ENCODE data around the gene CA9. TPM values are rescaled to one million over a fixed set of nuclear protein-coding genes. Genes with fewer than 3 reads are reported as not detected.
A peak's percentile ranks its signal among the peaks of the same experiment; 100 is the strongest.

CA9 gene
- total RNA-seq, 1 donor from 2014 or later, result 0.13 TPM

DNA sequence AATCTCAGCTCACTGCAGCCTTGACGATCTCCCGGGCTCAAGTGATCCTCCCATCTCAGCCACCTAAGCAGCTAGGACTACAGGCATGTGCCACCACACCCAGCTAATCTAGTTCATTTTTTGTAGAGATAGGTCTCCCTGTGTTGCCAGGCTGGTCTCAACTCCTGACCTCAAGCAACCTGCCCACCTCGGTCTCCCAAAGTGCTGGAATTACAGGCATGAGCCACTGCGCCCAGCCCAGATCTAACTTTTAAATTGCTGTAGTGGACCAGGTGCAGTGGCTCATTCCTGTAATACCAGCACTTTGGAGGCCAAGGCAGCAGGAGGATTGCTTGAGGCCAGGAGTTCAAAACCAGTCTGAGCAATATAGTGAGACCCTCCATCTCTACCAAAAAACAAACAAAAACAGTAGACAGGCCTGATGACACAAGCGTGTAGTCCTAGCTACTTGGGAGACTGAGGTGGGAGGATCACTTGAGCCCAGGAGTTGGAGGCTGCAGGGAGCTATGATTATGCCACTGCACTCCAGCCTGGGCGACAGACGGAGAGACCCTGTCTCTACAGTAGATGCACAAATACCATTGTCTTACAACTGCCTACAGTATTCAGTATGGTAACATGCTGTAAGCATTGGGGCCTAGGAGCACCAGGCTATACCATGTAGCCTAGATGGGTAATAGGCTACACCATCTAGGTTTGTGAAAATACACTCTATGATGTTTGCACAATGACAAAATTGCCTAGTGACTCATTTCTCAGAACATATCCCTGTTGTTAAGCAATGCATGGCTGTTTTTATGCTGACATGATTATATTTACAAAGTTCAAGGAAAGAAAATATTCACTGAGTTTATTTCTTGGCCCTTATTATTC, 21.5 kb upstream of the CA9 start:
- DNase-seq (ENCODE audit: low read depth in 2 of 2), result no peak

DNA sequence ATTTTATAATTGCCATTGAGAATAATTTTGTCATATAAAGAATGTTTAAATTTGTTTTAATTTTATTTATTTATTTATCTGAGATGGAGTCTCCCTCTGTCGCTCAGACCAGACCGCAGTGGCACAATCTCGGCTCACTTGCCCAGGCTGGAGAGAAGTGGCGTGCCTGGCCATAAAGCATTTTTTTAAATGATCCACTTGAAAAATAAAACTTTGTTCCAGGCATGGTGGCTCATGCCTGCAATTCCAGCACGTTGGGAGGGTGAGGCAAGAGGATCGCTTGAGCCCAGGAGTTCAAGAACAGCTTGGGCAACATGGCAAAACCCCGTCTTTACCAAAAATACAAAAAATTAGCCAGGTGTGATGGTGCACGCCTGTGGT, 20.9 kb upstream of the CA9 start:
- DNase-seq (ENCODE audit: low read depth in 2 of 2), result no peak

GRCh38 chr9:35653611-35654010, 20.1 kb upstream of the CA9 start:
- DNase-seq (ENCODE audit: low read depth in 2 of 2), result no peak

DNA sequence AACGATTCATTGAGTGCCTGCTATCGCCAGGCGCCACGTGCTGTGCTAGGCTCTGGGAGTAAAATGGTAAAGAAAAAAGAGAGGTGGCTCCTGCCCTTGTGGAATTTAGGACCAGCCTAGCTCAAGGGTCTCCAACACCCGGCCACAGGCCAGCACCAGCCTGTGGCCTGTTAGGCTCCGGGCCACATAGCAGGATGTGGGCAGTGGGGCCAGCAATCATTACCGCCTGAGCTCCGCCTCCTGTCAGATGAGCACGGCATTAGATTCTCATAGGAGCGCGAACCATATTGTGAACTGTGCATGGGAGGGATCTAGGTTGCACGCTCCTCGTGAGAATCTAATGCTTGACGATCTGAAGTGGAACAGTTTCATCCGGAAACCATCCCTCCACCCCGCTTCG, 17.4 kb upstream of the CA9 start:
- DNase-seq (ENCODE audit: low read depth in 2 of 2), result no peak

- no peak for DNase-seq (ENCODE audit: low read depth in 2 of 2)
These were observed 16.7 kb upstream of the CA9 start for GRCh38 chr9:35656831-35657545.

DNA sequence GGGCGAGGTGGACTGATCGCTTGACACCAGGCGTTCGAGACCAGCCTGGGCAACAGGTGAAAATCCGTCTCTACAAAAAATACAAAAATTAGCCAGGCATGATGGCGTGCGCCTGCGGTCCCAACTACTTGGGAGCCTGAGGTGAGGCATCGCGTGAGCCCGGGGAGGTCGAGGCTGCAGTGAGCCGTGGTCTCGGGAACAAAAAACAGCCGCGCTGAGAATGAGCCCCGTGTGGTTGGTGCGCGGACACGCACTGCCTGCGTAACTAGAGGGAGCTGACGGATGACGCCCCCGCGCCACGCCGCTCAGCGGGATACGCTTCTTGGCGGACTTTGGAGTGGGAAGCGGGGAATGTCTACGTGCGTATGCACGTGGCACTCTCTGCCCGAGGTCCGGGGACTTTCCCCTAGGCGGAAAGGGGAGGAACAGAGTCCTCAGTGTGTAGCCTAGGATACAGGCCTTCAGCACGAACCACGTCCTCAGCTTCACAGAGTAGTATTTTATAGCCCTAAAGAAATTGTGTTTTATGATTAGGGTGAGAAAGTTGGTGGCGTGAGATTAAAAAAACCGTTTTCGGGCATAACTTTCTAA, 16.1 kb upstream of the CA9 start, which contains the start of gene RMRP:
Gene RMRP (minus strand): TSS at position 474 of the 591 bp plus-strand sequence.
- DNase-seq (ENCODE audit: low read depth in 2 of 2), result peak; percentile 99

DNA sequence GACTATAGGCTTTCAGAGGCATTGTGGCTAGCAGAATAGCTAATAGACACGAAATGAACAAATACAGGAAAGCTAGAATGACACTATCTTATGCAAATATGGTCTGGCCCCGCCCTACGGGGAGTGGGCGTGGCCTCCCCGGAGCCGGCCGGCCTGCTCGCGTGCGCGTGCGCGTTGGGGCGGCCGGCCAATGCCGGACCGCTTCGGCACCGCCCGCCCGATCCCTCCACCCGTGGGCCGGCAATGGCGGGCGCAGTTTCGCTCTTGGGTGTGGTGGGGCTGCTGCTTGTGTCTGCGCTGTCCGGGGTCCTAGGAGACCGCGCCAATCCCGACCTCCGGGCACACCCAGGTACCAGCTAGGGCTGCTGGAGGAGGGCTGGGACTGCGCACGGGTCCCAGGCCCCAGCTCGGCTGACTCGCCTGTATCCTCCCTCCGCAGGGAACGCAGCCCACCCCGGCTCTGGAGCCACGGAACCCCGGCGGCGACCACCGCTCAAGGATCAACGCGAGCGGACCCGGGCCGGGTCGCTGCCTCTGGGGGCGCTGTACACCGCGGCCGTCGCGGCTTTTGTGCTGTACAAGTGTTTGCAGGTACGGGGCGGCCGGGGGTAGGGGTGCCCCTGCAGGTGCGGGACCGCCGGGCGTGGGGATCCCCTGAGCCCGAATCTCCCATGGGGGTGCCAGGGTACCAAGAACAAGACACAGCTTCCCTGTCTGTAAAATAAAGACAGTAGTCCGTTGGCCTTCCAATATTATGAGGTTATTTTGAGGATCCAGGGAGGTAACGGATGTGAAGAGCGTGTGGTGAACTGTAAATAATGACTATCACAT, 15.4 kb upstream of the CA9 start, which contains the start of gene CCDC107:
Gene CCDC107 (plus strand): TSS at position 156 of the 831 bp plus-strand sequence. CDS start 88 bp downstream, at position 244.
- DNase-seq (ENCODE audit: low read depth in 2 of 2), result peak; percentile 65 to 89

- DNase-seq (ENCODE audit: low read depth in 2 of 2), result peak; percentile 21 to 40
These were observed 14.8 kb upstream of the CA9 start for GRCh38 chr9:35658968-35659220.

DNA sequence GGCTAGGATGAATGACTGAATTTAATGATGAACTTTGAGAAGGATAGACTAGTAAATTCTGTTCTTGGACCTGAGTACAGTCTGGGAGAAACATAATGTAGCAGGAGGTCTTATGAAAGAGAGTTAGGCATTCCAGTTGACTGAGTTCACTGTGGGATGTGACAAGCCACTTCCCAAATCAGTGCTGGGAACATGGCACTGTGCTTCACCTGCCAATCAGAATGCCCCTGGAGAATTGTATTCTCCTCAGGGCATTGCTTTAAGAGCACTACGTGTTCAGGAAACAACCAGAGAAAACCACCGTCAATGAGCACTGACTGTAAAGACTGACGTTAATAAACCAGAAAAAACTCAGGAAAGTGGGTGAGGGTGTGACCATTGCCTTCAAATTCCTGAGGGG, 14.4 kb upstream of the CA9 start:
- peak in 1 of 2 donors; percentile 12 for DNase-seq (ENCODE audit: low read depth in 2 of 2)

GRCh38 chr9:35660966-35661415, 12.7 kb upstream of the CA9 start:
- DNase-seq (ENCODE audit: low read depth in 2 of 2), result peak in 1 of 2 donors; percentile 28

- no peak for DNase-seq (ENCODE audit: low read depth in 2 of 2)
These were observed 11.9 kb upstream of the CA9 start for GRCh38 chr9:35661756-35662350.

- no peak for DNase-seq (ENCODE audit: low read depth in 2 of 2)
These were observed 11.3 kb upstream of the CA9 start for GRCh38 chr9:35662437-35662836.

GRCh38 chr9:35664531-35665470, 8.9 kb upstream of the CA9 start, which contains the start of gene ARHGEF39:
TSS of gene ARHGEF39 (minus strand) at chr9:35665195. CDS start at chr9:35665169, 26 bp downstream.
- peak; percentile 28 to 81 for DNase-seq (ENCODE audit: low read depth in 2 of 2)

GRCh38 chr9:35665471-35665818, 8.3 kb upstream of the CA9 start:
- no peak for DNase-seq (ENCODE audit: low read depth in 2 of 2)

DNA sequence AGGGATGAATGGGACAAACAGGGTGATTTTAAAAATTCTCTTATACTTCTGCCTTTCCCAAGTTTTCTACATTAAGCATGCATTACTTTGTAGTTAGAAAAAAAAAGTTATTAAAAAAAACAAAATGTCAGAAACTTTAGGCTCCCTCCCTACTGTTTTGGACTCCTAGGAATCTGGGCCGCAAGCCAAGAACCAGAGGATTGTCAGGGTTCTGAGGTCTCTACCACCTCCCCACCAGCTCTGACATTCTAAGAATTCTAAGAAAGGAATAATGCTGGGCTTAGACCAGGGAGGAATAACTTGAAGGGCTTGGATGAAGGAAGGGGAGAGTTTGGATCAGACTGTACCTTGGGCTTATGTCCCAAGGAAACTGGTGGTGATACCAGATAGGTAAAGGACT, 7.7 kb upstream of the CA9 start:
- DNase-seq (ENCODE audit: low read depth in 2 of 2), result no peak

- no peak for DNase-seq (ENCODE audit: low read depth in 2 of 2)
These were observed 7.2 kb upstream of the CA9 start for GRCh38 chr9:35666549-35666948.

- DNase-seq (ENCODE audit: low read depth in 2 of 2), result no peak
These were observed 5.8 kb upstream of the CA9 start for GRCh38 chr9:35667939-35668338.

- peak in 1 of 2 donors; percentile 49 for DNase-seq (ENCODE audit: low read depth in 2 of 2)
These were observed 4.2 kb upstream of the CA9 start for GRCh38 chr9:35669331-35670145.

- no peak for DNase-seq (ENCODE audit: low read depth in 2 of 2)
These were observed 265 bp downstream of the CA9 start for GRCh38 chr9:35674025-35674361.

All from dermis microvascular lymphatic vessel endothelial cell (primary cell).